ENCODE data around the gene ARFIP2.

Gene ARFIP2

DNA sequence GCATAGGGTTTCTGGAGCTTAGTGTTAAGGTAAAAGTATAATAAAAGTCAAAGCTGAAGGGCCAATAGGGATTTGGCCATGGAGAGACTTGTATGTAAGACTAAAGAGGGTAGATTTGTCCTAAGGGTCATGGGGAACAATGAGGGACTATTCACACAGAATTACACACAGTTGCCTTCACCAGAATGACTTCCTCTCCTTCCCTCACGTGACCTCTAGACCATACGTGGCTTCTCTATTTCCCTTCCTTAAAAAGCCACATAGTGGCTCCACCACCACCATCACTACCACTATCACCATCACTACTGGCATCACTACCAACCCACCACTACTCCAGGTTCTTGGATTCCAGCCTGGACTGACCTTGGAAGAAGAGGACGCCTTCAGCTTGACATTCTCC is 43.1 kb downstream of the ARFIP2 start:
- Histone ChIP-seq H3K27me3 (ENCODE audit: control insufficient read depth, insufficient read depth, low read length) (no peaks in the 10 kb centered on the region), H3K4me3 (ENCODE audit: low read length) (no peak overlapping the region), H3K9me3 (replicated peaks; ENCODE audit: low read length) (no peaks in the 10 kb centered on the region), H3K36me3 (ENCODE audit: insufficient read depth, low read length) (no peaks in the 10 kb centered on the region), H3K9ac (ENCODE audit: low read depth, low read length) (no peak overlapping the region), H3K4me1 (ENCODE audit: control insufficient read depth, insufficient read depth, low read length) (no peaks in the 10 kb centered on the region), H3K4me2 (ENCODE audit: low read length) (no peak overlapping the region)

DNA sequence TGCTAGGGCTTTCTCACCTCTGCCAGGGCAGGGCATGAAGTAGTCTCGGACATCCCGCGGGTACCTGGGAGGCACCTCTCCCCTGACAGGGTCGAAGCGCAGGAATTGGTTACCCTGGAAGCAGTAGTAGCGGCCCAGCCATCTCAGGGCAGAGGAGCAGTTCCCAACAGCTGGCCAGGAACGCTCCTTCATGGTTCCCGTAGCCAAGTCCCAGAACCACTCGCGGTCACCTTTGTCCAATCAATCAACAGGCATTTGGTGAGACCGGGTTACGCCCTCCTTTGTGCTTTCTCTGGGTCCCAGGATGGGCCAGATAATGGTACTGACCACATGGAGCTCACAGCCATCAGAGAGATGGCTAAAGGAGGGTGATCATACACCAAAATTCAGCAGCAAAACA is 43.7 kb downstream of the ARFIP2 start:
- Histone ChIP-seq H3K36me3 (ENCODE audit: insufficient read depth, low read length) (no peaks in the 10 kb centered on the region), H3K4me3 (ENCODE audit: low read length) (no peak overlapping the region), H3K9me3 (replicated peaks; ENCODE audit: low read length) (no peaks in the 10 kb centered on the region), H3K4me2 (ENCODE audit: low read length) (no peak overlapping the region), H3K4me1 (ENCODE audit: control insufficient read depth, insufficient read depth, low read length) (no peaks in the 10 kb centered on the region), H3K9ac (ENCODE audit: low read depth, low read length) (no peak overlapping the region), H3K27me3 (ENCODE audit: control insufficient read depth, insufficient read depth, low read length) (no peaks in the 10 kb centered on the region)

DNA sequence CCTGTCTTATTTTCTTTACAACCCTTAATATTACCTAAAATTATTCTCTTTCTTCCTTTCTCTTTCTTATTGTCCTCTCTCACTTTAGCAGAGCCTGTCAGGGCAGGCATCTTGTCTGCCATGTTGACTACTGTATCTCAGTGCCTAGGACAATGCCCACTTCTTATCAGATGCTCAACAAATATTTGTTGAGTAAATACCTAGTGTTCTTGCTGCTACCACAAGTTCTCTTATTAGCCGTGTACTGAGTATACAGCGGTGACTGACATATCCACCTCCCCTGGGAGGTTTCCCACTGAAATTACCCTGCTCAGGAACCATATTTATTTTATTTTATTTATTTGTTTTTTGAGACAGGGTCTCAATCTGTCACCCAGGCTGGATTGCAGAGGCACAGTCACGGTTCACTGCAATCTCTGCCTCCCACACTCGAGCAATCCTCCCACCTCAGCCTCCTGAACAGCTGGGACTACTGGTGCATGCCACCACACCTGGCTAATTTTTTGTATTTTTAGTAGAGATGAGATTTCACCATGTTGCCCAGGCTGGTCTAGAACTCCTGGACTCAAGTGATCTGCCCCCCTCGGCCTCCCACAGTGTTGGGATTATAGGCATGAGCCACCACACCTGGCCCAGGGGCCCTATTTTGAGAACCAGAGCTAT is 47.0 kb downstream of the ARFIP2 start:
- Histone ChIP-seq H3K9me3 (replicated peaks; ENCODE audit: low read length) (no peaks in the 10 kb centered on the region), H3K27me3 (ENCODE audit: control insufficient read depth, insufficient read depth, low read length) (no peaks in the 10 kb centered on the region), H3K4me2 (ENCODE audit: low read length) (no peak overlapping the region), H3K4me1 (ENCODE audit: control insufficient read depth, insufficient read depth, low read length) (peaks cover 7% of the 10 kb centered on the region), H3K9ac (ENCODE audit: low read depth, low read length) (no peak overlapping the region), H3K36me3 (ENCODE audit: insufficient read depth, low read length) (peaks cover 3% of the 10 kb centered on the region), H3K4me3 (ENCODE audit: low read length) (no peak overlapping the region)

DNA sequence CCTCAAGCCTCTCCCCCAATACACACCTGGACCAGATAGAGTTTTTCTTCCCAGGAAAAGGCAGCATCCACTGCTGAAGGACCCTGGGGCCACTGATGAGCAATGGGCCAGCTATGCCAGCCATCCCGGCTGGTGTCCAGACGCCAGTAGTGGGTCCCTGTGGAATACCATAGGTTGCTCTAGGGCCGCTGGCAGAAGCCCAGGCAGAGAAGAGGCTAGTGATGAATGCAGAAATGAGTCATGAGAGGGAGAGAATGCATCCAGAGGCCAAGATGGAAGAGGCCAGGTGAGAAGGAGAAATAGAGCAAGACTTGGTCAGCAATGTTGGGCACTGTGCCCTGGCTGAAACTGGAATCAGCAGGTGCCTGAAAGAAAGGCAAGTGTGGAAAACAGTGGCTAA is 49.3 kb downstream of the ARFIP2 start:
- Histone ChIP-seq H3K9ac (ENCODE audit: low read depth, low read length) (no peak overlapping the region), H3K4me2 (ENCODE audit: low read length) (no peak overlapping the region), H3K36me3 (ENCODE audit: insufficient read depth, low read length) (peaks cover 3% of the 10 kb centered on the region), H3K4me1 (ENCODE audit: control insufficient read depth, insufficient read depth, low read length) (peaks cover 7% of the 10 kb centered on the region), H3K27me3 (ENCODE audit: control insufficient read depth, insufficient read depth, low read length) (no peaks in the 10 kb centered on the region), H3K4me3 (ENCODE audit: low read length) (no peak overlapping the region), H3K9me3 (replicated peaks; ENCODE audit: low read length) (no peaks in the 10 kb centered on the region)

DNA sequence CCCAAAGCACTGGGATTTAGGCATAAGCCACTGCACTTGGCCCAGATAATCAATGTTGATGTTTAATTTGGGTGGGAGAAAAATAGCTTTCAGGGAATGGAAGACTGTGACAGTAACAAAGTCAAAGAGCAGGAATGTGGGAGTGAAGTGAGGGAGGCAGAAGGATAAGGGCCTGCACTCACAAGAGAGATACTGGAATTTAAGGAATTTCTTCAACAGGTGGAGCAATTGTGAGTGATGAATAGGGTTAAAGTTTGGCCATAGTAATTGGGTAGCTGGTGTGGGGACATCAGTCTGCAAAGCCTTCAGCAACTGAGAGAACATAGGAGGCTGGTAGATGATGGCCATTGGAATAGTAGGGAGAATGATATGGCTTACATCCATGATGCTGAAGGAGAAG is 53.6 kb downstream of the ARFIP2 start:
- Histone ChIP-seq H3K4me1 (ENCODE audit: control insufficient read depth, insufficient read depth, low read length) (peaks cover 7% of the 10 kb centered on the region), H3K36me3 (ENCODE audit: insufficient read depth, low read length) (peaks cover 3% of the 10 kb centered on the region), H3K9me3 (replicated peaks; ENCODE audit: low read length) (no peaks in the 10 kb centered on the region), H3K27me3 (ENCODE audit: control insufficient read depth, insufficient read depth, low read length) (peaks cover 12% of the 10 kb centered on the region), H3K4me2 (ENCODE audit: low read length) (no peak overlapping the region), H3K9ac (ENCODE audit: low read depth, low read length) (no peak overlapping the region), H3K4me3 (ENCODE audit: low read length) (no peak overlapping the region)
